ENCODE measurements around the gene MAP3K2.

MAP3K2 gene

DNA sequence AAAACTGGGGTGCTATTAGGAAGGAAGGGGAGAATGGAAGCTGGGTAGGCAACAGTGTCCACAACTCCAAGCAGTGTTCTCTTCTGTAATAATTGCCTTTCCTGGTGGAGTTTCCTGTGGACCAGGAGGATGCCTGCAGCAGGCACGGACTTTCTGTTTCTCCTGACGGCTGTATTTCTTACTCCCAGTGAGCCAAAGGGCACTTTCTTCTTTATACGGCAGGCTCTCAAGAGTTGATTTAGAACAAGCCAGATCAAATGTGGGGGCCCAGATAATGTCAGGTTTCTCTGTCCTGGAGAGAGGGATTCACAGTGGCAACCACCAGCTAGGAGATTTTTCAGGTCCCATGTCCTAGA lies 17.5 kb upstream of the MAP3K2 start:
- no peak for FAIRE-seq

DNA sequence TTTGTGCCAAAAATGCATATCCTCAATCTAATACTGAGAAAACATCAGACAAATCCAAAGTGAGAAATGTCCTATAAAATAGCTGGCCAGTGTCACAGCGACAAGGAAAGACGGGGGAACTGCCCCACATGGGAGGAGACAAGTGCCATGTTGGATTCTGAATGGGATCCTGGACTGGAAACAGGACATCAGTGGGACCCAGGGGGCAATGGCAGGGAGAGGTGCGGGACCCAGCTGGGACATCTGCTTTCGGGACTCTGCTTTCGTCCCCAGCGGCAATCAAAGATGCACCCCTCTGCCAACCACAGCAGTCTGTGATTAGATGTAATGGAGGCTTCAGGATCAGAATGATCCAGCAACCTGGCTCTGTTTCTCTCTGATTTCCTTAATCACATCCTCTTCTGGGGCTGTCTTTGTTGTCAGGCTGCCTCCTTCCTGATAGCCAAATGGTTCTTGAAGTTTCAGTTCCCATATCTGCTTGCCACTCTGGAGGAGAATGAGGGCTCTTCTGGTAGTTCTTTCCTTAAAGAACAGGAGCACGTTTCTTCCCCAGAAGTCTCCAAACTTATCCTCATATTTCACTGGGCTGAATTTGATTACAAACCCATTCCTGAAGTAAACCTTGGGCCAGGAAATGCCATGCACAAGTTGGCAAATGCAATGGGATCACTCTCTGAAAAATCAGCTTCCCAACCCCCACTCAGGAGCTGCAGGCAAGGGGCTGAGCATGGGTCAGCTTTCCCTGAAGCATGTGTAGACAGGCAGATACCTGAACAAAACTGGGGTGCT lies 16.9 kb upstream of the MAP3K2 start:
- no peak for FAIRE-seq

DNA sequence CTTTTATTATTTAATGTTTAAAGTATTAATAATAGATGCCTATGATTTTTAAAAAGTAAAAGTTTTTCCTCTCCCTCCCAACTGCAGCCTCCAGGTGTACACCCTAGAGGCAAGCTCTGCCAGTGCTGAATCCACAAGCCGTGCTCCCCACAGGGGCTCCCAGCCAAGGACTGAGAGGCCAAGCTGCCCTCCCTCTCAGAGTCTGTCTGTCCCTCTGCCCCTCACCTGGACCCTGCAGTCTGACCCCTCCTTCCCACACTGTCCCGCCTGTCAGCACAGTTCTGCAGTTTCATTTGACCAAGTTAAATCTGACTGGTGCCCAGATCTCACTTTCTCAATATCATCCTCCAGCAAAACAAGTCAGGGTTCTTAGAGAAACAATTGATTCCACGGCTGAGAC lies 15.7 kb upstream of the MAP3K2 start:
- no peak for FAIRE-seq

DNA sequence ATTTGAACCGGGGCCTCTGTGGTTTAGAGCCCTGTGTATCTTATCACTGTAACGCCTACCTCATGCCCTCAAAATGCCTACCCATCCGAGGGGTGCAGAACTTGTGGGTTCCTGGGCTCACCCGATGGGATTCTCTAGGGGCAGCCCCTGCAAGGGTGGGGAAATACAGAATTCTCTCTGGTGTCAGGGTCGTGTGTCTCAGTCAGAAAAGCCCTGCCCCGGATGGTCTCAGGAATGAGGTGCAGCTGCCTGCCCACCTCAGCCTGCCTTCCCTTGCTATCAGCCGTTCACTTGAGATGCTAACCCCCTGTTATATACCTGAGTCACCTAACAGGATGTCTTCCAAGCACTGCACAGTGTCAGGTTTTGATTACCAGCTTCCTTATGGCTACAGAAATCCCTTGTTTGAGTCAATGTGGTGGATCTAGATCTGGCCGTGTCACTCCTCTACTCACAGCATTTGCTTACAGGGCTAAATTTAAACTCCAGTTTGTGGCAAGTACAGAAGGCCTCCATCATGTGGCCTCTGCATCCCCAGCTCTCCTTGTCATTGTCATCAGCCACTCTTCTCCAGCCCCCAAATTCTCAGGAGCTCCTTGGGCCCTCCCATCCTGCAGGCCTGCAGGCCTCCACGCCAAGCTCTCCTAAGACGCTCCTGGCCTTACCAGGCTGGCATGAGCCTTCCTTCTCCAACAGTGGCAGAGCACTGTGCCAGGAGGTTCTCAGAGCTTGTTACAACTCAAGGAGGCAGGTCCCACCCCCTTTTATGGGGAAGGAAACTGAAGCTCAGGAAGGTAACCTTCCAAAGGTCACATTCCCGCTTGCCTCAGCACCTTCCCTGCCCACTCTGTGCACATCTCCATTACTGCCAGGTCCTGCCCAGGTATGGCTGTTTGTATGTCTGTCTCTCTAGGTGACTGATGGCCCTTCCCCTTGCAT lies 14.3 kb upstream of the MAP3K2 start:
- no peak for FAIRE-seq

DNA sequence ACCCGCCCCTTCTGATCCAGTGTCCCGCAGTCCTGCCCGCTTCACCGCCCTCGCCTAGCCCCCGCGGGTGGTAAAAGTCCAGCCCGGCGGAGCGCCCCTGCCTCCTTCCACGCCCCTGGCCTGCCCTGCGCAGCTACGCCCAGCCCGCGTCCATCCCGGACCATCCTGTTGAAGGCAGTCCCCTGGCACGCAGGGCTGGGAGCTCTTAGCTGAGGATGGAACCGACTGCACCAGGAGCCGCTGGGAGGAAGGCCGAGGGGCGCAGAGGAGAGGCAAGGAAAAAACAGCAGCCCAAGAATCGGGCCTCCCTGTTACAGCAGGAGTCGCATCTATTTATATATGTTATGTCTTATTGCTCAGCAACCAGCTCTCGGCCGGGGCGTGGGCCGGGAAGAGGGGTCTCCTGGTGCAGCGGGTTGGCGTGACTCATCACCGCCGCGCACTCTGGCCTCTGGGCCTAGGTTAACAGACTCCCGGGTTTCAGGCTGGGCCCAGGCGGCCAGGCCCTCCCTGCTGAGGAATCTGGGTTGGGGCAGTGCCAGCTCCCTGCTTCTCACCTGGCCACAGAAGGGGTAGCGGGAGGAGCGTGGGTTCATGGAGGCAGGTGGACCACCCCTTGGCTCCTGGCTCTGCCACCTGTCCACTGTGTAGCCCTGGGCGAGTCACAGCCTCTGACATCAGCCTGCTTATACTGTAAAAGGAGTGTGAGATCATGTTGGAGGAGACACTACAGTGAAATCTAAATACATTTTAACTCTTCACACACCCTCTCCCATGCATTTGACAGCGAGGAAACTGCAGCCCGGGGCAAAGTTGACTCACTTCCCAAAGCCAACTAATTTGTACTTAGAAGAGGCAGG lies 13.4 kb upstream of the MAP3K2 start:
- no peak for FAIRE-seq

DNA sequence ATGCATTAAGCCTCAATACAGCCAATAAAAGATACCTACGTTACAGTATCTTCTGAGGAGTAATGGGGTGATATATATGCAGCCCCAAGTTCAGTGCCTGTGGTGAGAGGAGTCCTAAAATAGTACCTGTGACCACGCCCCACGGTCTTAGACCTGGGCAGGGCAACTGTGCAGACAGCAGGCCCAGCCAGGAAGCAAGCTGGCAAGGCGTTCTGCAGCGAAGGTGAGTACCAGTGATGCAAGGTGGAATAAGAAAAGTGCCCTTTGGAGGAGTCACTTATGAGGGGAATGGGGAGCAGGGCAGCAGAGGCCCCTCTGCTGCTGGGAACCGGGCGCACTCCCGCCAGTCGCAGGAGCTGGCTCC lies 12.7 kb upstream of the MAP3K2 start:
- FAIRE-seq = no peak

DNA sequence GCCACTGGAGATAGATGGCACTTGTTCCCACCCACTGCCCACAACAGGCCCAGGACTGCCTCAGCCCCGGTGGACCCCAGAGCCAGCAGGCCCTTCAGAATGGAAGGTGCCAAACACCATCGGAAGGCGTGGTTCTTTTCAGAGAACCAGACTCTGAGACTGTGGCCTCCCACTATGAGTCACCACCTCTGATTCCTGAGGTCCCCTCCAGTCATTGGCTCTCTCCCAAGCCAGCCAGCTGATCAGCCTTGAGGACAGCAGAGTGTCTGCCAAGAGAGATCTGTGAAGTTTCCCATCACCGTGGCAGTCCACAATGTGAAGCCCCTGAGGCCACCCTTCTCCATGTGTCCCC lies 10.4 kb upstream of the MAP3K2 start:
- FAIRE-seq = no peak

DNA sequence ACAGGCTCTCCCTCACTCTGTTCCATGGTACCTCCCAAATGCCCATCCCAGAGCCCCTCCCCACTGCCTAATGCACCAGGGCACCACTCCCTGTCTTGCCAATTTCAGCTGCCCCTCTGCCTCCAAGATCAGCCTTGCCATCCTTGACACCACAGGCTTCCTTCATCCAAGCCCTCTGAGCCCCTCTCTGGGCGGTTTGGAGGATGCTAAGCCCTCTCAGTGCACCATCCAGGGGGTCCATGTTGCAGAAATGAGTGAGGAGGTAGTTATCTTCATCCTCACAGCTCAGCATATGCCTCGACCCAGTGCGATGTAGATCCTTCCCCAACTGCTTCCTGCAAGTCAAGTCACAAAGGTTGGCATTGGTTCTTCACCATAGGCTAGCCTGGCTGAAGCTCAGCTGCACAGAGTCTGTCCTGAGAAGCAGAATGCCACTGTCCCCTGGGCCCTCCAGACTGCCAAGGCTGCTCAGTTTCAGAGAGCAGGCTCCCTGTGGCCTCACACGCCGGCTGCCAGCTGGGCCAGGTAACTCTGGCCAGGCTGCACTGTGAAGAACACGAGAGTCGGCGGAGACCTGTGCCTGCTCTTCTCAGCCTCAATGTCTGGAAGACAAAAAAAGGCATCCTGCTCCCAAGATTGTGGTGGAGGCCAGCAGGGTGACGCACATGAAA lies 9.9 kb upstream of the MAP3K2 start:
- no peak for FAIRE-seq

DNA sequence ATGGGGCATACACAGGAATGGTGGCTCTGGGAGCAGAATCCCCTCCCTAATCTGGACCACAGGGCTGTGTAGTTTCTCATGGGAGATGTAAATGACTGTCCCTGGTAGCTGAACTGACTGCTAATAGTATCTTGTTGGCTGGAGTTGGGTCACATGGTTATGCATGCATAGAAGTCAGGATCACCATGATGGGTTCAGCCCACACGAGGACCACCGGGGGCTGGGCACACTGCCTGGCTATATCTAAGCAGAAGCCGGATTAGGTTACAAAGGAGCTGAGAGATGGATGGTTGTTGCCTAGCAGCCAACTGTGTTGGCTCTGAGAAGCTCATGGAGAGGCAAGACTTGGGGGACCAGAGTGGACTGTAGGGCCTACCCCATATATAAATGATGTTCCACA lies 6.7 kb upstream of the MAP3K2 start:
- FAIRE-seq = no peak

DNA sequence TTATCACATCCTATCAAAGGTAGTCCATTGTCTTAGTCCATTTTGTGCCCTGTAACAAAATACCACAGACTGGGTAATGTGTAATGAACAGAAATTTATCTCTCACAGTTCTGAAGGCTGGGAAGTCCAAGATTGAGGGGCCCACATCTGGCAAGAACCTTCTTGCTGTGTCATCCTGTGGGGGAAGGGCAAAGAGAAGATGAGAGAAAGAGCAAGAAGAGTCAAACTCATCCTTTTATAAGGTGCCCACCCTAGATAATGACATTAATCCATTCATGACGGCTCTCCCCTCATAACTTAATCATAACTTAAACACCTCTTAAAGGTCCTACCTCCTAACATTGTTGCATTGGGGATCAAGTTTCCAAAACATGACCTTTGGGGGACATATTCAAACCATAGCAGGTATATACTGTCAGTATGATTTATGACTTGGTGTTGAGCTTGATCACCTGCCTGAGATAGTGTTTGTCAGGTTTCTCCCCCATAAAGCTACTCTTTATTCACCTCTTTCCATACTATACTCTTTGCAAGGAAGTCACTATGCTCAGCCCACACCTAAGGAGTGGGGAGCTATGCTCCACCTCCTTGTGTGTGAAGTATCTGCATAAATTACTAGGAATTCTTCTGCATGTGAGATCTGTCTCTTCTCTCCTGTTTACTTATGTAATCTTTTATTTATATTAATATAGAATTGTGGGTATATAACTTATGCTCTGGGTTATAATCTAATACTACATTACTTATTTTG lies 5.2 kb upstream of the MAP3K2 start:
- no peak for FAIRE-seq

DNA sequence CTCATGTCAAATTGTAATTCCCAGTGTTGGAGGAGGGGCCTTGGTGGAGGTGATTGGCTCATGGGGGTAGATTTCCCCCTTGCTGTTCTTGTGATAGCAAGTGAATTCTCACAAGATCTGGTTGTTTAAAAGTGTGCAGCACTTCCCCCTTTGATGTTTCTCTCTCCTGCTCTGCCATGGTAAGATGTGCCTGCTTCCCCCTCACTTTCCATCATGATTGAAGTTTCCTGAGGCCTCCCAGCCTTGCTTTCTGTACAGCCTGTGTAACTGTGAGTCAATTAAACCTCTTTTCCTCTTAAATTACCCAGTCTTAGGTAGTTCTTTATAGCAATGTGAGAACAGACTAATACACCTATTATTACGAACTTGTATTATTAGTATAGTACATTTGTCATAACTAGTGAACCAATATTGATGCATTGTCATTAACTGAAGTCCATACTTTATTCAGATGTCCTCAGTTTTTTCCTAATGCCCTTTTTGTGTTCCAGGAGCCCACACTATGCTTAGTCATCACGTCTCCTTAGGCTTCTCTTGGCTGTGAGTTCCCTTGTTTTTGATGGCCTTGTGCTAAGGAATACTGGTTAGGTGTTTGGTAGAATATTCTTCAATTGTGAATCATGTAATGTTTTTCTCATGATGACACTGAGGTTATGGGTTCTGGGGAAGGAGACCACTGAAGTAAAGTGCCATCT lies 4.5 kb upstream of the MAP3K2 start:
- no peak for FAIRE-seq

DNA sequence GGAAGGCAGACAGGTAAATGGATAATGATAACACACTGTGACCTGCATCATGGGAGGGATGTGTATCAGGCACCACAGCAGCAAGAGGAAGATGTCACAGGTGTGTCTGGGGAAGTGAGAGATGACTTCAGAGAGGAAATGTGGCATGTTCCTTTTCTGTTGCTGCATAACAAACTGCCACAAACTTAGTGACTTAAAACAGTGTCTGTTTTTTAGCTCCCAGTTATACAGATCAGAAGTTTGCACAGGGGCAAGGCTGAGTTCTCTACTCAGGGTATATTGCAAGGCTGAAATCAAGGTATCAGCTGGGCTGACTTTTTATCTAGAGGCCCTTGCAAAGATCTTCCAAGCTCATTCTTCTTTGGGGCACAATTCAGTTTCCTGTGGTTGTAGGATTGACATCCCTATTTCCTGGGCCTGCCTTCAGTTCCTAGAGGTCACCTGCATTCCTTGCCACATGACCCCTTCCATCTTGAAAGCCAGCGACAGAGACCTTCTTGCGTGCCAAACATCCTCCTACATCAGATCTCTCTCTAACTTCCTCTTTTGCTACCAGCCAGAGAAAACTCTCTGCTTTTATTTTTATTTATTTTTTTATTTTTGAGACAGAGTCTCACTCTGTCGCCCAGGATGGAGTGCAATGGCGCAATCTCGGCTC lies 2.1 kb upstream of the MAP3K2 start:
- FAIRE-seq = no peak

DNA sequence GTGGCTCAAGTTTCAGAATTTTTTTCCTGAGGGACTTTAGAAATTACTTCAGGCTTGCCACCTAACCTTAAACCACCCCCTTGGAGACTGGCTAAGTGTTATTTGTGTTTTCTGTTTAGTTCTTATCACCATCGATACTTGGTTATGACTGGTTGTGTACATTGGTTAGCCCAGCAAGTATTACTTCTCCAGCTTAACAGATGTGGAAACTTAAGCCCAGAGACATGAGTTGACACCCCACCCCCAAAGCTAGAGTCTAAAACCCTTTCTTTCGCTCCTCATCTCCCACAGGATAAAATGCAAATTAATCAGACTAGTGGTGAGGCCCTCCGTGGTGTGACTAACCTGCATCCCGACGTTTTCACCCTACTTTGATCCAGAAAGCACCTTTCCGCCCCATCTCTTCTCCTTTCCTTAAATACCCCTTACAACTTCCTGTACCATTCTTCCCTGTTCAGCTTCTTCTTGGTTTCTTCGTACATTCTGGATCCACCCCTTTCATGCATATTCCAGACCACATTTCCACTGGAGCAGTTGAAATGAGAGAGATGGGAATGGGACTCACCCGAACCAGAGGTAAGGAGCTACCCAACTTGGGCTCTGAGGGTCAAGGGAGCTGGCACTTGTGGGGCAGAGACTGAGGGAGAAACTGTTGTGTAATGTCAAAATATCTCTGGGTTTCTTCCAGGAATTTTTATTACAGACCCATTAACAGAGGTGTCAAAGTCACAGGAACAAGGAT lies 819 bp upstream of the MAP3K2 start:
- FAIRE-seq = no peak

DNA sequence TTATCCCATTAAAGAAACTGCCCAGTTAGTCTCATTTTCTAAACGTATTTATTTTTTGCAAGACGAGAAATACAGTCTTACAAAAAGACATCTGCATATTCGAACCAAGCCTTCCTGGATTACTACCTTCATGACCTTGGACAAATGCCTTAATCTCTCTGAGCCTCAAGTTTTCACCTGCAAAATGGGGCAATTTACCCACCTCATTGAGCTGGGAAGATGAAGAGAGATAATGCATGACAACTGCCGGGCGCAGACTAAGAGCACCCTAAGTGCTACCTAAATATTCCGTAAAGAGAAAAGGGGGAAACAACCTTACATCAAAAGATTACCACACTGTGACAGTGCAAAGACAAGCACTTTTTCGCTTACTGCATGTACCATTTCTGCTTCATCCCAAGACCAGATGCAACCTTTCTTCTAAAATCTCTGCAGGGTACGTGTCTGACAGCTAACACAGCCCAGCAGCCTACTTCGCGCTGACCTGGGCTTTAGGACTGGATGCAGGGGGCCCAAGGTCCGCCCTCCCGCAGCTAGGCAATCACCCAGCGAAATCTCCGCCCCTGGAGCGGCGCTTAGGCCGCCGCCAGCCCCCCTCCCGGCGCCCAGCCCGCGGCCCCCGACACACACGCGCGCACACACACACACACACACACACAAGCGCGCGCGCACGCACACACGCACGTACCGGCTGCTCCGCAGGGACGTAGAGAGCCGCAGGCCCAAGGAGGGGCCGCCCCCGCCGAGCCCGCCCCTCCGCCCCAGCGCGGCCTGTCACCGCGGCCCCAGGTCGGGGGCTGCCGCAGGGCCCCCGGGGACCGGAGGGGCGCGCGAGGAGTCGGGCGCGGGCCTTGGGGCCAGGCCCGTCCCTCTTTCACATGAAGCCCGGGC lies 766 bp downstream of the MAP3K2 start:
- no peak for FAIRE-seq

DNA sequence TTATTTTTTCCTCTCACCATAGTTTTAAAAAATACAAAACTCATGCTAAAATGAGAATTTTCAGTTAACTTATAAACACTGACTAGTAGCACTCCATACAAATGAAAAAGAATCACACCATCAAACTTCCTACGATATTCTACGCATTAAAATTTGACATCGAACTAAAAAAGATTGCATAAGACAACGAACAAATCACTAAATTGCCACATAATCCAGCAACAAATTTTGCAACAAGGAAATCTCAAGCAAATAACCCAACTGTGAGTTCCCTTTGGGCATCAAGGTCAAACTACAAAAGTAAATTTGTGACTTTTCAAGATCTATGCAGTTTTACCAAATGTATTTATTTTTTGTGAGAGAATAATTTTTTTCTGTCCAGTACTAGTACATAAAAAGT lies 1.5 kb downstream of the MAP3K2 start:
- no peak for FAIRE-seq

DNA sequence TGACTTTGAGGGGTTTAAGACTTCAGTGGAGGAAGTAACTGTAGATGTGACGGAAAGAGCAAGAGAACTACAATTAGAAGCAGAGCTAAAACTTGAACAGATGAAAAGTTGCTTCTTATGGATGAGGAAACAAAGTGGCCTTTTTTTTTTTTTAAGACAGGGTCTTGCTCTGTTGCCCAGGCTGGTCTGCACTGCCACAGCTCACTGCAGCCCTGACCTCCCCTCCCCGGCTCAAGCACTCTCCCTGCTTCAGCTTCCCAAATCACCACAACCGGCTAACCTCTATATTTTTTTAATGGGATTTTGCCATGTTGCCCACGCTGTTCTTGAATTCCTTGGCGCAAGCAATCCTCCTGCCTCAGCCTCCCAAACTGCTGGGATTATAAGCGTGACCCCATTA lies 3.2 kb downstream of the MAP3K2 start:
- no peak for FAIRE-seq

DNA sequence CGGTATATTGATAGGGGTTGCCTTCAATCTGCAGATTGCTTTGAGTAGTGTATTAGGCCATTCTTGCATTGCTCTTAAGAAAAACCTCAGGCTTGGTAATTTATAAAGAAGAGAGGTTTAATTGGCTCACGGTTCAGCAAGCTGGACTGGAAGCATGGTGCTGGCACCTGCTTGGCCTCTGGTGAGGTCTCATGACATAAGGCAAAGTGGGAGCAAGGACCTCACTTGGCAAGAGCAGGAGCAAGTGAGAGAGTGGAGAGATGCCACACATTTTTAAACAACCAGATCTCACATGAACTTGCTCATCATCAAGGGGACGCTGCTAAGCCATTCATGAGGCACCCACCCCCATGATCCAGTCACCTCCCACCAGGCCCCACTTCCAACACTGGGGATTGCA lies 4.9 kb downstream of the MAP3K2 start:
- FAIRE-seq = no peak

DNA sequence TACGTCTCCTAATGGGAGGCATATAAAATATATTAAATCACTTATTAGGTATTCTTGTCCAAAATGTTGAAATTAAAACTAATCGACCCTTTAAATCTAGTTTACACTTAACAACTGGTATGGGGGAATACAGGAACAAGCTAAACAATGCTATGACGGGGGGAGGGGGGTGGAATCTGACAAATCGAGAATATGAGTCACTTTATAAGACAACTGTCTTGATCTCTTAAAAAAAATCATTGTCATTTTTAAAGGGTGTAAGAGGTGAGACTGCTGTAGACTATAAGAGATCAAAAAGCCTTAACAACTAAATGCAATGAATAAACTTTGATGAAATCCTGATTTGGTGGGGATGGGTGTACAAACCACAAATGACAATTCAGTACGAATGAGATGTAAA lies 6.0 kb downstream of the MAP3K2 start:
- FAIRE-seq = no peak
